Measurements from ENCODE around the gene WNT7A. TPM values are rescaled to one million over a fixed set of nuclear protein-coding genes. Genes with fewer than 3 reads are reported as not detected.

Gene WNT7A
- polyA plus RNA-seq, 1 donor from 2014 or later, result 0.23 TPM

GRCh38 chr3:13783476-13783875, 96.4 kb downstream of the WNT7A start:
- Mint-ChIP-seq H3K27ac (no peak overlapping the region), H3K36me3 (no peaks in the 10 kb centered on the region), H3K9me3 (no peaks in the 10 kb centered on the region), H3K27me3 (peaks cover 21% of the 10 kb centered on the region), H3K4me3 (no peak overlapping the region), H3K4me1 (peaks cover 0 to 2% (median 0%) of the 10 kb centered on the region in 3 donors)

- Mint-ChIP-seq H3K27ac (no peak overlapping the region), H3K27me3 (peaks cover 21% of the 10 kb centered on the region), H3K4me1 (peaks cover 0 to 2% (median 0%) of the 10 kb centered on the region in 3 donors), H3K9me3 (no peaks in the 10 kb centered on the region), H3K36me3 (no peaks in the 10 kb centered on the region), H3K4me3 (no peak overlapping the region)
Observed at GRCh38 chr3:13782501-13782900, 97.4 kb downstream of the WNT7A start.

- peaks cover 0 to 2% (median 0%) of the 10 kb centered on the region in 3 donors for H3K9me3 Mint-ChIP-seq
- no peaks in the 10 kb centered on the region for H3K36me3 Mint-ChIP-seq
- no peak overlapping the region for H3K27ac Mint-ChIP-seq
- peaks cover 0 to 2% (median 0%) of the 10 kb centered on the region in 3 donors for H3K4me1 Mint-ChIP-seq
- peaks cover 21% of the 10 kb centered on the region for H3K27me3 Mint-ChIP-seq
- H3K4me3 Mint-ChIP-seq, result no peak overlapping the region
Observed at GRCh38 chr3:13781417-13781816, 98.5 kb downstream of the WNT7A start.

GRCh38 chr3:13780432-13781176, 99.3 kb downstream of the WNT7A start:
- peaks cover 0 to 2% (median 0%) of the 10 kb centered on the region in 3 donors for H3K4me1 Mint-ChIP-seq
- peaks cover 0 to 2% (median 0%) of the 10 kb centered on the region in 3 donors for H3K9me3 Mint-ChIP-seq
- H3K36me3 Mint-ChIP-seq, result no peaks in the 10 kb centered on the region
- no peak overlapping the region for H3K27ac Mint-ChIP-seq
- no peak overlapping the region for H3K4me3 Mint-ChIP-seq
- H3K27me3 Mint-ChIP-seq, result peaks cover 20% of the 10 kb centered on the region

GRCh38 chr3:13776253-13777050, 103.4 kb downstream of the WNT7A start:
- Mint-ChIP-seq H3K4me1 (no peaks in the 10 kb centered on the region), H3K36me3 (no peaks in the 10 kb centered on the region), H3K4me3 (no peak overlapping the region), H3K27me3 (peaks cover 8% of the 10 kb centered on the region), H3K27ac (no peak overlapping the region), H3K9me3 (peaks cover 0 to 2% (median 0%) of the 10 kb centered on the region in 3 donors)

GRCh38 chr3:13772885-13773745, 106.8 kb downstream of the WNT7A start:
- no peak overlapping the region for H3K27ac Mint-ChIP-seq

GRCh38 chr3:13772321-13772745, 107.5 kb downstream of the WNT7A start:
- Mint-ChIP-seq H3K27ac (no peak overlapping the region), H3K4me3 (no peak overlapping the region), H3K9me3 (peaks cover 0 to 2% (median 0%) of the 10 kb centered on the region in 3 donors), H3K36me3 (no peaks in the 10 kb centered on the region), H3K27me3 (peaks cover 7% of the 10 kb centered on the region), H3K4me1 (no peaks in the 10 kb centered on the region)

More at GRCh38 chr3:13772885-13773745, 106.8 kb downstream of the WNT7A start:
- H3K27me3 Mint-ChIP-seq, result peaks cover 10% of the 10 kb centered on the region
- no peak overlapping the region for H3K4me3 Mint-ChIP-seq
- H3K9me3 Mint-ChIP-seq, result peaks cover 0 to 2% (median 0%) of the 10 kb centered on the region in 3 donors
- no peaks in the 10 kb centered on the region for H3K36me3 Mint-ChIP-seq
- H3K4me1 Mint-ChIP-seq, result no peaks in the 10 kb centered on the region

- no peak overlapping the region for H3K4me3 Mint-ChIP-seq
- peaks cover 0 to 3% (median 0%) of the 10 kb centered on the region in 3 donors for H3K9me3 Mint-ChIP-seq
- H3K4me1 Mint-ChIP-seq, result no peaks in the 10 kb centered on the region
- no peak overlapping the region for H3K27ac Mint-ChIP-seq
- H3K27me3 Mint-ChIP-seq, result peaks cover 7% of the 10 kb centered on the region
- H3K36me3 Mint-ChIP-seq, result no peaks in the 10 kb centered on the region
Observed at GRCh38 chr3:13771496-13771895, 108.4 kb downstream of the WNT7A start.

- H3K4me3 Mint-ChIP-seq, result no peak overlapping the region
- H3K9me3 Mint-ChIP-seq, result peaks cover 0 to 3% (median 0%) of the 10 kb centered on the region in 3 donors
- H3K36me3 Mint-ChIP-seq, result no peaks in the 10 kb centered on the region
- H3K27ac Mint-ChIP-seq, result peak overlapping the region in 1 of 3 donors; percentile 56
- no peaks in the 10 kb centered on the region for H3K4me1 Mint-ChIP-seq
- peaks cover 7% of the 10 kb centered on the region for H3K27me3 Mint-ChIP-seq
Observed at GRCh38 chr3:13770170-13771169, 109.4 kb downstream of the WNT7A start.

GRCh38 chr3:13769422-13769821, 110.4 kb downstream of the WNT7A start:
- no peaks in the 10 kb centered on the region for H3K4me1 Mint-ChIP-seq
- H3K27me3 Mint-ChIP-seq, result peaks cover 7% of the 10 kb centered on the region
- no peak overlapping the region for H3K4me3 Mint-ChIP-seq
- H3K27ac Mint-ChIP-seq, result no peak overlapping the region
- peaks cover 1% of the 10 kb centered on the region for H3K36me3 Mint-ChIP-seq
- H3K9me3 Mint-ChIP-seq, result peaks cover 0 to 3% (median 0%) of the 10 kb centered on the region in 3 donors

- Mint-ChIP-seq H3K4me3 (no peak overlapping the region), H3K27me3 (peaks cover 7% of the 10 kb centered on the region), H3K36me3 (peaks cover 1% of the 10 kb centered on the region), H3K4me1 (no peaks in the 10 kb centered on the region), H3K9me3 (peaks cover 0 to 3% (median 0%) of the 10 kb centered on the region in 3 donors), H3K27ac (no peak overlapping the region)
Observed at GRCh38 chr3:13768453-13768852, 111.4 kb downstream of the WNT7A start.

- Mint-ChIP-seq H3K9me3 (peaks cover 0 to 3% (median 0%) of the 10 kb centered on the region in 3 donors), H3K27me3 (peaks cover 7% of the 10 kb centered on the region)
Observed at GRCh38 chr3:13767896-13768295, 112.0 kb downstream of the WNT7A start.

GRCh38 chr3:13767030-13767429, 112.8 kb downstream of the WNT7A start:
- Mint-ChIP-seq H3K4me3 (peak overlapping the region in 1 of 4 donors; percentile 41), H3K27me3 (peaks cover 4% of the 10 kb centered on the region), H3K36me3 (peaks cover 1% of the 10 kb centered on the region), H3K9me3 (peaks cover 0 to 3% (median 0%) of the 10 kb centered on the region in 3 donors), H3K4me1 (no peaks in the 10 kb centered on the region), H3K27ac (no peak overlapping the region)

More at GRCh38 chr3:13767896-13768295, 112.0 kb downstream of the WNT7A start:
- H3K4me3 Mint-ChIP-seq, result no peak overlapping the region
- H3K36me3 Mint-ChIP-seq, result peaks cover 1% of the 10 kb centered on the region
- H3K27ac Mint-ChIP-seq, result no peak overlapping the region
- no peaks in the 10 kb centered on the region for H3K4me1 Mint-ChIP-seq

Measured in IgD-negative memory B cell (primary cell).